Right cardiac atrium (tissue), 5 donors: ENCODE data around the gene BAAT. TPM values are rescaled to one million over a fixed set of nuclear protein-coding genes. Genes with fewer than 3 reads are reported as not detected.
"Not testable (repeated sequence)": the region's sequence is repeated elsewhere in the genome, so short reads cannot be mapped to it uniquely, and the experiment has no call there.

Experiments
- ATAC-seq, 2 donors: fragments of 200-7000 bp; cut with Tn5 transposase; one replicate each; pipeline versions ENCODE4 v1.8.0 to v1.9.1; 2020; ENCODE audit warnings: moderate library complexity in 2 of 2, mild to moderate bottlenecking in 1 of 2
- DNase-seq, 3 donors: peaks; one replicate each; pipeline ENCODE4 v3.0.0-alpha.2; 2020
- H3K27ac ChIP-seq: one replicate; pipeline ENCODE4 v1.5.1; 2013; ENCODE audit warnings: mild to moderate bottlenecking, low read length, control low read depth, moderate library complexity
- H3K27me3 ChIP-seq: one replicate; pipeline ENCODE4 v1.6.1; 2013; ENCODE audit not compliant: control insufficient read depth, insufficient read depth
- H3K4me1 ChIP-seq: one replicate; pipeline ENCODE4 v1.6.1; 2013; ENCODE audit warnings: low read length; ENCODE audit not compliant: control insufficient read depth, insufficient read depth
- H3K4me3 ChIP-seq: one replicate; pipeline ENCODE4 v1.5.1; 2013; ENCODE audit warnings: low read length, control low read depth
- H3K9me3 ChIP-seq: one replicate; pipeline ENCODE4 v1.6.1; 2013; ENCODE audit warnings: low read length; ENCODE audit not compliant: control insufficient read depth
- WGBS: extraction: QIAGEN DNeasy Blood & Tissue Kit; methylation state at CpG from one replicate; pipeline ENCODE4 v1.1.7; 2013; 5-methylcytosine and 5-hydroxymethylcytosine counted together
- intact Hi-C, 4 donors: fragments of 100-400 bp; cut with DNase I; formaldehyde crosslinking; loops; one replicate each; pipeline versions ENCODE4 v1.11.0 to v1.14.0; 2022 to 2023
- long read RNA-seq, 4 donors: library from polyadenylated mRNA; unstranded; transcript quantifications; one replicate each; pipeline ENCODE4 v2.0.0, GENCODE V29; 2020 to 2021
- polyA plus RNA-seq: library from polyadenylated mRNA; stranded (reverse); fragments of 200-250 nt; gene quantifications from one replicate; pipeline ENCODE4 v1.2.3, GENCODE V29; 2013
- total RNA-seq, 4 donors: library from RNA; stranded (reverse); fragmentation: NEBNext Ultra II Directional; extraction: Animal tissue kit (Norgen Biotek cat#: 25700); gene quantifications; one replicate each; pipeline ENCODE4 v1.2.1, GENCODE V29; 2021
- donor health status: healthy with polysubstance abuse.
- donor health status: DM: no; HTN: yes; CAD: no.
- donor health status: DM: no; HTN: no; CAD: no.
- donor health status: DM: no; HTN: yes; CAD: no; lungs with severe emphysema.
- donor health status: DM: yes; HTN: yes; CAD: no.

BAAT gene
- under 1 TPM in 3 of 4 donors, not detected in 1; 0.08 to 0.24 (median 0.14) TPM for total RNA-seq
- 0.11 TPM for polyA plus RNA-seq
- long read RNA-seq, donor 1 = 0 reads
- long read RNA-seq, donor 2 = 0 reads
- long read RNA-seq, donor 3 = 0 reads
- long read RNA-seq, donor 4 = 0 reads

- WGBS = 95% methylated on average over 11 of the region's 11 CpGs
- intact Hi-C loops = not testable (repeated sequence)
Observed at GRCh38 chr9:101384873-101385536, at the start of gene BAAT. Gene BAAT, minus strand, starts transcription at chr9:101385006. Its CDS starts 13,602 bp downstream, at chr9:101371404.

DNA sequence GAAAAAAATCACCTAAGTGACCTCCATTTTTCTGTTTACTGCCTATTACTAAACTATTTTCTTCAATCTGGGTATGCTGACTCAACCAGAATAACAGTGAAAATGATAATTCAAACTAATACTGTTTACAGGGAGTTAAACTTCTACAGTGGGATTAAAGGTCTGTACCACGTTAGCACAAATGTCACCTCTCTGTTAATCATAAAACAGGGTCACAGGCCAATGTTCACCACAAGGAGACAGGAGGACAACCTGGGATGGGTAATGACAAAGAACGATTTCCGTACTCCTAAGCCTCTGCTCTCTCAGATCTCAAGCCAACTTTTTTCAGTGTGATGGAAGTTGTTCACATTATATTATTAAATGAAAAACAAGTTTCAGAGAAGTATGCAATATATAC, 48.4 kb upstream of the BAAT start:
- 69% methylated on average over 3 of the region's 3 CpGs for WGBS
- no peaks in the 10 kb centered on the region for H3K4me1 ChIP-seq
- no peak for DNase-seq
- no peak overlapping the region for H3K4me3 ChIP-seq
- ATAC-seq = no peak
- H3K9me3 ChIP-seq = no peaks in the 10 kb centered on the region
- no peak overlapping the region for H3K27ac ChIP-seq
- no peaks in the 10 kb centered on the region for H3K27me3 ChIP-seq
- intact Hi-C loops = no loop called here

More at GRCh38 chr9:101384873-101385536, at the start of gene BAAT:
- H3K27me3 ChIP-seq, DNase-seq, H3K4me3 ChIP-seq, H3K4me1 ChIP-seq, ATAC-seq, H3K9me3 ChIP-seq, H3K27ac ChIP-seq: not testable (repeated sequence)

DNA sequence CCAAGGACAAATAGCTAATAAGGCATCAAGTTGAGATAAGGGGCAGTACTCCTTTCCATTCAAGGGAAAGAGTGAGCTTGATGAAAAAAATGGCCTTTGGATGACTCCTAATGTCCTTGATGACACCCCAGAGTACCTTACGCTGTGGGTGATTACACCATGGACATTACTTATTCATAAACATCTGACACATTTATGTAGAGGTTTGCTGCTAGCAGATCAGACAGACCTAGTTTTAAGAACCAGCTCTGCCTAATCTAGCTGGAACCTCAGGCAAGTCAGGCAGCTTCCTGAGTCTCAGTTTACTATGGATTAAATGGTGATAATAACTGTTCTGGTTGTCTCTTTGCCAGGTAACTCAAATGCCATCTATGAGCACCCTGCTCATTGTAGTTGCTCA, 47.9 kb upstream of the BAAT start:
- Histone ChIP-seq H3K27me3 (no peaks in the 10 kb centered on the region), H3K4me3 (no peak overlapping the region), H3K9me3 (no peaks in the 10 kb centered on the region), H3K4me1 (no peaks in the 10 kb centered on the region), H3K27ac (no peak overlapping the region)
- intact Hi-C loops = no loop called here
- DNase-seq (no peak), ATAC-seq (no peak)
- WGBS = 64% methylated on average over 1 of the region's 1 CpG

- Histone ChIP-seq H3K9me3 (no peaks in the 10 kb centered on the region), H3K4me3 (no peak overlapping the region), H3K4me1 (no peaks in the 10 kb centered on the region), H3K27ac (no peak overlapping the region), H3K27me3 (no peaks in the 10 kb centered on the region)
- intact Hi-C loops = no loop called here
- ATAC-seq (no peak), DNase-seq (no peak)
Observed at GRCh38 chr9:101432171-101432570, 47.4 kb upstream of the BAAT start.

GRCh38 chr9:101429736-101430135, 44.9 kb upstream of the BAAT start:
- DNase-seq (no peak), ATAC-seq (no peak)
- H3K27me3 ChIP-seq = no peaks in the 10 kb centered on the region
- H3K9me3 ChIP-seq = no peaks in the 10 kb centered on the region
- WGBS = 90% methylated on average over 7 of the region's 7 CpGs
- H3K4me3 ChIP-seq = no peak overlapping the region
- intact Hi-C loops = no loop called here
- no peaks in the 10 kb centered on the region for H3K4me1 ChIP-seq
- H3K27ac ChIP-seq = no peak overlapping the region

- Histone ChIP-seq H3K27ac (no peak overlapping the region), H3K4me3 (no peak overlapping the region), H3K4me1 (no peaks in the 10 kb centered on the region), H3K27me3 (no peaks in the 10 kb centered on the region), H3K9me3 (no peaks in the 10 kb centered on the region)
- no peak for ATAC-seq
- WGBS = 67% methylated on average over 3 of the region's 3 CpGs
- DNase-seq = no peak
- intact Hi-C loops = no loop called here
Observed at GRCh38 chr9:101428909-101429308, 44.1 kb upstream of the BAAT start.

DNA sequence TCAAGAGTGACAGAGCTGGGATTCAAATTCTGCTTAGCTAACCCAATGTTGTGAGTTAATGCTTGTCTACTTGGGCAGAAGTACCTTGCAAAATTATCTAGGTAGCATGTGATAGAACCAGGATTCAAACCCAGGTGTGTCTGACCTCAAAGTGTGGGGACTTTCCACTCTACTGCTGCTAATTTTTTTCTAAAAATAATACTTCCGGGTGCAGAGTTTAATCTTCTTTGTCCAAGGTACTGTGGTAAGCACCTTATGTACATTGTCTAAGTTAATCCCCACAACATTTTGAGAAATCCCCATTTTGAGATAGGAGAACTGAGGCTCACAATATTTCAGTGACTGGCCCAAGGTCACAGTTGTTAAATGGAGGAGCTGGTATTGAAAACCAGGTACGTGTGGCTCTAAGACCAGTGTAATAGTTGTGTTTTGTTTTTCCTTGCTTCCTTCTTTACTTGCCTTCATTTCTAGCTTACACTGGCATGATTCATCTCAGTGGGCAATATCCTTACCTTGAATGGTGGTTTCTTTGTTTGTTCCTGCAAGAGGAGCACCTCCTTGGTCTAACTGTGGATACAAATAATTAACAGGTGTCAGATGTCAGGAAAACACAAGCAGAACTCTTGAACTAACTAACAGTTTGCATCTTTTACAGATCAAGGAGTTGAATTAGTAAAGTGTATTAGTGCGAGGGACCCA, 43.3 kb upstream of the BAAT start:
- Histone ChIP-seq H3K4me3 (no peak overlapping the region), H3K9me3 (no peaks in the 10 kb centered on the region), H3K27me3 (no peaks in the 10 kb centered on the region), H3K27ac (no peak overlapping the region), H3K4me1 (no peaks in the 10 kb centered on the region)
- DNase-seq = no peak
- intact Hi-C loops = no loop called here
- 92% methylated on average over 3 of the region's 3 CpGs for WGBS
- ATAC-seq = no peak

GRCh38 chr9:101427358-101427757, 42.6 kb upstream of the BAAT start:
- 90% methylated on average over 8 of the region's 8 CpGs for WGBS

DNA sequence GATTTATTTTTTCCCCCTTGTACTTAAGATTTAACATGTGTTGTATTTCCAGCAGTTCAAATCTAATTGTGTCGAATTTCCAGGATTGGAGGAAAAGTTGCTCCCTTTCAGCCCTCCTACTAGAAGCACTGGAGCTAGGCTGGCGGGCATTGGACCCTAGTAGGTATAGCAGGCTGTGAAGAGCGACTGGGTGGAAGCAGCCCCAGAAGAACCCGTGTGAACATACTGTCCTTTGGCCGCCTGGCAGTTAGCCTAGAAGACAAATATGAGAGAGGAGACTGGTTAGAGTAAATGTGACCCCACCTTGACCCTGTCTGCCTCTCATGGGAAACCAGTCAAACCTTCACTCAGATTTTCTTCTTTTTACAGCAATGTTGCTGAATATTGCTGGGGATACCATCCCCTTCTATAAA, 36.9 kb upstream of the BAAT start:
- no peaks in the 10 kb centered on the region for H3K9me3 ChIP-seq
- H3K4me3 ChIP-seq = no peak overlapping the region
- intact Hi-C loops = no loop called here
- H3K27me3 ChIP-seq = no peaks in the 10 kb centered on the region
- DNase-seq (peak in 2 of 3 donors; percentile 14 to 40), ATAC-seq (peak; percentile 29 to 33)
- 72% methylated on average over 5 of the region's 5 CpGs for WGBS
- no peaks in the 10 kb centered on the region for H3K4me1 ChIP-seq
- H3K27ac ChIP-seq = no peak overlapping the region

More at GRCh38 chr9:101427358-101427757, 42.6 kb upstream of the BAAT start:
- Histone ChIP-seq H3K27me3 (no peaks in the 10 kb centered on the region), H3K9me3 (no peaks in the 10 kb centered on the region), H3K4me1 (no peaks in the 10 kb centered on the region), H3K27ac (no peak overlapping the region), H3K4me3 (no peak overlapping the region)
- ATAC-seq (no peak), DNase-seq (no peak)
- intact Hi-C loops = no loop called here

DNA sequence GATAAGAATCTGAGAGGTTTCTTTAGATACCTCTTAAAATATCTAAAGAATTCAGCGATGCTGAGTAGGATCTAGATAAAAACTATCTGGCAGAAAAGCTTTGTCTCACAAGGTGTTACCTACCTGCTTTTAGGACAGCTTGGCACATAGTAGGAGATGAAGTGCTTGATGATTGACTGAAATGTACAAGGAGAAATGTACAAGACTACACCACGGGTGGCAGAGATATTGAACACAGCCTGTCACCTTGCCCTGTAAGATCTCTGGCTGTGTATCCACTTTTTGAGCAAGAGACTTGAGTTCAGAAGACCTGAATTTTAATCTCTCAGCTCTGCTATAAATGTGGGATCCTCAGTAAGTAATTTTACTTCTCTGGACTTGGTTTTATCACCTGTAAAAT, 35.1 kb upstream of the BAAT start:
- 67% methylated on average over 2 of the region's 2 CpGs for WGBS

GRCh38 chr9:101418518-101419430, 34.0 kb upstream of the BAAT start:
- 65% methylated on average over 7 of the region's 7 CpGs for WGBS
- DNase-seq (no peak), ATAC-seq (no peak)
- H3K27me3 ChIP-seq = no peaks in the 10 kb centered on the region
- H3K9me3 ChIP-seq = peaks cover 2% of the 10 kb centered on the region
- no peak overlapping the region for H3K4me3 ChIP-seq
- no peaks in the 10 kb centered on the region for H3K4me1 ChIP-seq
- no peak overlapping the region for H3K27ac ChIP-seq
- intact Hi-C loops = no loop called here

More for the DNA sequence above, 35.1 kb upstream of the BAAT start:
- Histone ChIP-seq H3K27me3 (no peaks in the 10 kb centered on the region), H3K27ac (no peak overlapping the region), H3K4me3 (no peak overlapping the region), H3K4me1 (no peaks in the 10 kb centered on the region), H3K9me3 (peaks cover 2% of the 10 kb centered on the region)
- DNase-seq (no peak), ATAC-seq (no peak)
- intact Hi-C loops = no loop called here
